H9 (cell line): ENCODE results near the gene CERS3. TPM values are rescaled to one million over a fixed set of nuclear protein-coding genes. Genes with fewer than 3 reads are reported as not detected.

Experiments used
- DNase-seq: peaks from one replicate; pipeline ENCODE4 v3.0.0-alpha.2; 2017
- H2AFZ ChIP-seq: one replicate; pipeline ENCODE4 v1.6.1; 2013; ENCODE audit warnings: mild to moderate bottlenecking, low read length, control low read depth, moderate library complexity
- H2AK5ac ChIP-seq: 2 replicates; pipeline ENCODE4 v1.6.1; 2013; ENCODE audit warnings: low read length, control low read depth, mixed read lengths; ENCODE audit not compliant: insufficient read length
- H2BK120ac ChIP-seq: one replicate; pipeline ENCODE4 v1.6.1; 2013; ENCODE audit warnings: low read depth, mild to moderate bottlenecking, low read length, control low read depth, inconsistent platforms; ENCODE audit not compliant: poor library complexity, severe bottlenecking
- H2BK12ac ChIP-seq: 2 replicates; pipeline ENCODE4 v1.6.1; 2013; ENCODE audit warnings: low read length, control low read depth, mixed read lengths, low read depth; ENCODE audit not compliant: insufficient read length
- H2BK15ac ChIP-seq: 2 replicates; pipeline ENCODE4 v1.6.1; 2013; ENCODE audit warnings: low read depth, low read length, control low read depth
- H2BK20ac ChIP-seq: one replicate; pipeline ENCODE4 v1.6.1; 2013; ENCODE audit warnings: low read depth, mild to moderate bottlenecking, low read length, control low read depth, inconsistent platforms; ENCODE audit not compliant: poor library complexity, severe bottlenecking
- H2BK5ac ChIP-seq: 2 replicates; pipeline ENCODE4 v1.6.1; 2013; ENCODE audit warnings: low read length, control low read depth, mixed read lengths; ENCODE audit not compliant: insufficient read length
- H3K14ac ChIP-seq: 2 replicates; pipeline ENCODE4 v1.6.1; 2013; ENCODE audit warnings: low read length, control low read depth; ENCODE audit not compliant: insufficient read depth
- H3K18ac ChIP-seq: 2 replicates; pipeline ENCODE4 v1.6.1; 2013; ENCODE audit warnings: low read depth, mild to moderate bottlenecking, mixed read lengths, low read length, control low read depth; ENCODE audit not compliant: insufficient read length
- H3K23ac ChIP-seq: 2 replicates; pipeline ENCODE4 v1.6.1; 2013; ENCODE audit warnings: low read length, control low read depth, mixed read lengths, low read depth; ENCODE audit not compliant: insufficient read length
- H3K23me2 ChIP-seq: 2 replicates; pipeline ENCODE4 v1.6.1; 2013; ENCODE audit warnings: low read depth, mild to moderate bottlenecking, mixed read lengths, low read length, control low read depth; ENCODE audit not compliant: insufficient read length, poor library complexity, severe bottlenecking
- H3K27ac ChIP-seq: 2 replicates; pipeline ENCODE4 v1.5.1; 2013; ENCODE audit warnings: low read length, control low read depth, mixed read lengths, low read depth; ENCODE audit not compliant: insufficient read length
- H3K27me3 ChIP-seq: 2 replicates; pipeline ENCODE4 v1.6.1; 2013; ENCODE audit warnings: low read length, control low read depth, inconsistent platforms; ENCODE audit not compliant: insufficient read depth
- H3K4ac ChIP-seq: 2 replicates; pipeline ENCODE4 v1.6.1; 2013; ENCODE audit warnings: low read depth, mild to moderate bottlenecking, control low read depth, inconsistent platforms, low read length, moderate library complexity
- H3K4me1 ChIP-seq: 2 replicates; pipeline ENCODE4 v1.6.1; 2013; ENCODE audit warnings: low read length, control low read depth, inconsistent platforms; ENCODE audit not compliant: insufficient read depth
- H3K4me2 ChIP-seq: 2 replicates; pipeline ENCODE4 v1.6.1; 2013; ENCODE audit warnings: low read length, control low read depth, mixed read lengths; ENCODE audit not compliant: insufficient read length, insufficient read depth
- H3K56ac ChIP-seq: 2 replicates; pipeline ENCODE4 v1.6.1; 2013; ENCODE audit warnings: low read depth, mild to moderate bottlenecking, mixed read lengths, low read length, control low read depth; ENCODE audit not compliant: insufficient read length
- H3K79me1 ChIP-seq: 2 replicates; pipeline ENCODE4 v1.6.1; 2013; ENCODE audit warnings: low read depth, mild to moderate bottlenecking, moderate library complexity, low read length, control low read depth, inconsistent platforms; ENCODE audit not compliant: insufficient read depth, poor library complexity, severe bottlenecking
- H3K79me2 ChIP-seq: 2 replicates; pipeline ENCODE4 v1.6.1; 2013; ENCODE audit warnings: low read length, control low read depth, inconsistent platforms; ENCODE audit not compliant: insufficient read depth
- H3K9ac ChIP-seq: 2 replicates; pipeline ENCODE4 v1.6.1; 2013; ENCODE audit warnings: low read length, control low read depth, mixed read lengths; ENCODE audit not compliant: insufficient read length; ENCODE audit errors: extremely low read depth
- H3K9me3 ChIP-seq: one replicate; pipeline ENCODE4 v1.6.1; 2013; ENCODE audit warnings: low read depth, low read length, inconsistent platforms; ENCODE audit not compliant: control insufficient read depth
- H3T11ph ChIP-seq: one replicate; pipeline ENCODE4 v1.6.1; 2013; ENCODE audit warnings: mild to moderate bottlenecking, low read length, control low read depth, inconsistent platforms
- H4K20me1 ChIP-seq: one replicate; pipeline ENCODE4 v1.6.1; 2013; ENCODE audit not compliant: control insufficient read depth, insufficient read length, insufficient read depth
- H4K5ac ChIP-seq: 2 replicates; pipeline ENCODE4 v1.6.1; 2013; ENCODE audit warnings: low read depth, mild to moderate bottlenecking, mixed read lengths, low read length, control low read depth; ENCODE audit not compliant: insufficient read length
- H4K8ac ChIP-seq: replicated peaks from 2 replicates; pipeline ENCODE4 v1.6.1; 2013; ENCODE audit warnings: low read length, control low read depth, mixed read lengths, low read depth; ENCODE audit not compliant: insufficient read length
- H4K91ac ChIP-seq: 2 replicates; pipeline ENCODE4 v1.6.1; 2013; ENCODE audit warnings: low read depth, mild to moderate bottlenecking, moderate library complexity, mixed read lengths, low read length, control low read depth; ENCODE audit not compliant: insufficient read length
- H3K27ac Mint-ChIP-seq, 3 experiments: 2 replicates in 2 of 3; 3 replicates in 1 of 3; pipeline ENCODE4 v1.8.0; 2020 to 2021; ENCODE audit warnings: mixed read lengths in 3 of 3, mild to moderate bottlenecking in 1 of 3, moderate library complexity in 1 of 3
- H3K27me3 Mint-ChIP-seq: 2 replicates; pipeline ENCODE4 v1.8.0; 2021; ENCODE audit warnings: low read depth, mild to moderate bottlenecking, moderate library complexity, mixed read lengths
- H3K36me3 Mint-ChIP-seq, 3 experiments: 2 replicates in 2 of 3; 3 replicates in 1 of 3; pipeline ENCODE4 v1.8.0; 2020 to 2021; ENCODE audit warnings: low read depth in 3 of 3, mixed read lengths in 3 of 3; ENCODE audit not compliant: insufficient read depth in 1 of 3
- H3K4me1 Mint-ChIP-seq, 2 experiments: 2 replicates each; pipeline ENCODE4 v1.8.0; 2020; ENCODE audit warnings: mixed read lengths in 2 of 2
- H3K4me3 Mint-ChIP-seq, 2 experiments: 2 replicates in 1 of 2; 3 replicates in 1 of 2; pipeline ENCODE4 v1.8.0; 2020 to 2021; ENCODE audit warnings: mild to moderate bottlenecking in 2 of 2, mixed read lengths in 2 of 2, moderate library complexity in 1 of 2
- H3K9me3 Mint-ChIP-seq, 2 experiments: 2 replicates in 1 of 2; 3 replicates in 1 of 2; pipeline ENCODE4 v1.8.0; 2020; ENCODE audit warnings: mild to moderate bottlenecking in 2 of 2, mixed read lengths in 2 of 2, moderate library complexity in 1 of 2
- WGBS: extraction: QIAGEN DNeasy Blood & Tissue Kit; methylation state at CpG from one replicate; pipeline ENCODE4 v1.1.7; 2013; ENCODE audit warnings: missing lambda C conversion rate, low lambda C conversion rate, mixed read lengths; ENCODE audit not compliant: insufficient read length; ENCODE audit errors: extremely low coverage; 5-methylcytosine and 5-hydroxymethylcytosine counted together
- total RNA-seq: library from RNA; stranded (reverse); gene quantifications from 2 replicates; pipeline ENCODE4 v1.2.1, GENCODE V29; 2021
- TF ChIP-seq, protein P1 (sequence below): fragments of 200-600 bp; sonication (generic); conservative IDR thresholded peaks from 3 replicates; pipeline ENCODE4 v1.8.0; 2021; ENCODE audit warnings: antibody characterized with exemption, mild to moderate bottlenecking

Gene CERS3
- total RNA-seq, 1 experiment from 2014 or later = 1.4 TPM

DNA sequence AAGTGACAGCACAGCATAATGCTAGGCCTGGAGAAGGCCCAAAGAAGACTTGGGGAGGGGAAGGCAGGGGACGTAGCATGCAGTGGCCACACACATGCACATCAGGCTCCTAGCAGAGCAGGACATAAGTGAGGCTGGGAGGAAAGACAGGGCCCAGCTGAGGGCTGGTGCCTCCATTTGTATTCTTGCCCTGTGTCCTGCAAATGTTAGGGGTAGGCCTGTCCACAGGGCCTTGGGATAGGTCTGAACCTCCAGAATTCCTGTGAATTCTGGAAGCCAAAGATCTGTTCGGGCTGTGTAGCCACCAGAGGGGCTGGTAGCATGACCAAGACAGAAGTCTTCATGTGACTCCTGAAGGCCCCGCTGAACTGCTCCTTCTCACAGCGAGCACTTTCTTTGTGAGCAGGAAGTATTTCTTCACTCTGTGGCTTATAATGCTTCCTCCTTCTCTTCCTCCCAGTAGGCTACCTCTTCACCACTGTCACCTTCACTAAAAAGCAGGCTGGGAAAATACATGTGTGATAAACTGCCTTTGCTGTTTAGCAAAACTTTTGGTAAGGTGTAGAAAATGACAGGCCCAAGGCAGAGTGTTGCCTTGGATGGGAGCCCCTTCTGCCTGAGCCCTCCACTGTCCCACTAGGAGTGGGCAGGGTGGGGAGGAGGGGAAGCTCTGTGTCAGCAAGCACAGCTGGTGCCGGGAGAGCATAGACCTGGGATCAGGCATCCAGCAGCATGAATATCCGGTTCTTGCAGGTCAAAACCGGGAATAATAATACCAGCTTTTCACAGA is 8.4 kb downstream of the CERS3 start:
- no peak overlapping the region for H3K23ac ChIP-seq
- no peak overlapping the region for H3K27ac ChIP-seq
- Mint-ChIP-seq H3K27ac (no peak overlapping the region), H3K36me3 (no peaks in the 10 kb centered on the region), H3K4me1 (peaks cover 0 to 7% of the 10 kb centered on the region in 2 experiments; a peak in 2 of 4 replicates), H3K9me3 (peaks cover 5 to 6% of the 10 kb centered on the region in 2 experiments; a peak in 3 of 5 replicates), H3K27me3 (no peaks in the 10 kb centered on the region), H3K4me3 (no peak overlapping the region)
- no peak overlapping the region for H2BK20ac ChIP-seq
- no CpG with 5 or more reads among the region's 7 CpGs for WGBS
- H4K91ac ChIP-seq = no peak overlapping the region
- no peaks in the 10 kb centered on the region for H4K20me1 ChIP-seq
- no peak overlapping the region for H4K8ac ChIP-seq
- H3K9ac ChIP-seq = no peak overlapping the region
- H2BK12ac ChIP-seq = no peak overlapping the region
- H3K9me3 ChIP-seq = no peaks in the 10 kb centered on the region
- H3K79me2 ChIP-seq = no peaks in the 10 kb centered on the region
- H3K4ac ChIP-seq = no peak overlapping the region
- TF ChIP-seq, protein P1, sequence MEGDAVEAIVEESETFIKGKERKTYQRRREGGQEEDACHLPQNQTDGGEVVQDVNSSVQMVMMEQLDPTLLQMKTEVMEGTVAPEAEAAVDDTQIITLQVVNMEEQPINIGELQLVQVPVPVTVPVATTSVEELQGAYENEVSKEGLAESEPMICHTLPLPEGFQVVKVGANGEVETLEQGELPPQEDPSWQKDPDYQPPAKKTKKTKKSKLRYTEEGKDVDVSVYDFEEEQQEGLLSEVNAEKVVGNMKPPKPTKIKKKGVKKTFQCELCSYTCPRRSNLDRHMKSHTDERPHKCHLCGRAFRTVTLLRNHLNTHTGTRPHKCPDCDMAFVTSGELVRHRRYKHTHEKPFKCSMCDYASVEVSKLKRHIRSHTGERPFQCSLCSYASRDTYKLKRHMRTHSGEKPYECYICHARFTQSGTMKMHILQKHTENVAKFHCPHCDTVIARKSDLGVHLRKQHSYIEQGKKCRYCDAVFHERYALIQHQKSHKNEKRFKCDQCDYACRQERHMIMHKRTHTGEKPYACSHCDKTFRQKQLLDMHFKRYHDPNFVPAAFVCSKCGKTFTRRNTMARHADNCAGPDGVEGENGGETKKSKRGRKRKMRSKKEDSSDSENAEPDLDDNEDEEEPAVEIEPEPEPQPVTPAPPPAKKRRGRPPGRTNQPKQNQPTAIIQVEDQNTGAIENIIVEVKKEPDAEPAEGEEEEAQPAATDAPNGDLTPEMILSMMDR = no peak
- no peak overlapping the region for H4K5ac ChIP-seq
- no peak overlapping the region for H3K56ac ChIP-seq
- no peaks in the 10 kb centered on the region for H3K79me1 ChIP-seq
- H2AK5ac ChIP-seq = no peak overlapping the region
- no peak overlapping the region for H3K14ac ChIP-seq
- H2BK120ac ChIP-seq = no peak overlapping the region
- no peak overlapping the region for H3K4me2 ChIP-seq
- H2BK5ac ChIP-seq = no peak overlapping the region
- no peak overlapping the region for H2AFZ ChIP-seq
- H3T11ph ChIP-seq = no peak overlapping the region
- H2BK15ac ChIP-seq = no peak overlapping the region
- no peak for DNase-seq
- H3K27me3 ChIP-seq = no peaks in the 10 kb centered on the region
- H3K18ac ChIP-seq = no peak overlapping the region
- no peaks in the 10 kb centered on the region for H3K23me2 ChIP-seq
- no peaks in the 10 kb centered on the region for H3K4me1 ChIP-seq
